Stimulated activated CD4-positive, alpha-beta T cell treated with anti-CD3 and anti-CD28 coated beads, Interleukin-15, amount 100 ng/mL, for 48 hours (primary cell): ENCODE data around the gene FSTL1.
A peak's percentile ranks its signal among the peaks of the same experiment; 100 is the strongest.
"Not testable (repeated sequence)": the region's sequence is repeated elsewhere in the genome, so short reads cannot be mapped to it uniquely, and the experiment has no call there.

Source experiments
- DNase-seq, 2 donors: peaks; one replicate each; pipeline ENCODE4 v3.0.0-alpha.2; 2020; ENCODE audit warnings: low read depth in 2 of 2

The FSTL1 gene

DNA sequence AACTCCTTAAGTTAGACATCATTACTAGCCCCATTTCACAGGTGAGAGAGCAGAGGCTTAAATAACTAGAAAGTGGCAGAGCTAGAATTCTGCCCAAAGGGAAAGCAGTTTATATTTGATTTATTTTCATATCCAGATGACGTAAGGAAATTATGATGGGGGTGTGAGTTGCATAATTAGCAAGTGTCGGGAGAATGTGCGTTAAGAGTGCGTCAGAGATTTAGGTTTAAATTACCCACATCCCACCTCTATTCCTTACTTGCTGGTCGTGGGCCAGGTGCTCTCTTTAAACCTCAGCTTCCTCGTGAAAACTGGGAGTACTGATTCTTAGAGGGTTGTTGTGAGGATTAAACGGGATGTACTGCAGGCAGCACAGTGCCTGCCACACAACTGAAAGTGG is 32.3 kb downstream of the FSTL1 start:
- DNase-seq = no peak

DNA sequence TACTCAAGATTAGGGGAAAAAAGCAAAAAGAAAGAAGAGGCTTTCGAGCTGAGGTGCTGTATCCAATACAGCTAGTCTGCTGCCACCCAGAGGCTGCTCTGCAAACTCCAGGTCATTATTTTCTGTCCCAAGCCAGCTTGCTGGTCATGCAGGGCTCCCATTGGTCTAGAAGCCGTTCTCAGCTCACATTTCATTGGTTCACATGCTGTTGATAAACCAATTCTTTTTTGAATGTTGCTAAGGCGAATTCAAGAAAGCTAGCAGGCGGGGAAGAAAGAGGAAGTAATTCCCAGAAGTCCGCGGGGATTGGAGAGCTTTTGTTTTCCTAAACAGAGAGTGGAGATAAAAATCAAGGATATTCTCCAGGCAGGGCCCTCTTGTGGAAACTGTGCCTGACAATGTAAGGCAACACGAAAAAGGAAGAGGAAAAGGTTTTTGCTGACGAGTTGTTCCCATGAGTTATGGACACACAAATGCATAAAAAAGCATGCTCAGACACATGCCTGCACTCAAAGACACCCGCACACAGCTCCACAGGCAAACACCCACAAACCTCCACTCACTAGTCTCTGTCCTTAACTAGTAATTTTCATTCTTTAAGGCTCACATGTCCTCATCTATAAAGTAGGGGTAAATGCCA is 33.4 kb downstream of the FSTL1 start:
- peak; percentile 68 to 82 for DNase-seq

DNA sequence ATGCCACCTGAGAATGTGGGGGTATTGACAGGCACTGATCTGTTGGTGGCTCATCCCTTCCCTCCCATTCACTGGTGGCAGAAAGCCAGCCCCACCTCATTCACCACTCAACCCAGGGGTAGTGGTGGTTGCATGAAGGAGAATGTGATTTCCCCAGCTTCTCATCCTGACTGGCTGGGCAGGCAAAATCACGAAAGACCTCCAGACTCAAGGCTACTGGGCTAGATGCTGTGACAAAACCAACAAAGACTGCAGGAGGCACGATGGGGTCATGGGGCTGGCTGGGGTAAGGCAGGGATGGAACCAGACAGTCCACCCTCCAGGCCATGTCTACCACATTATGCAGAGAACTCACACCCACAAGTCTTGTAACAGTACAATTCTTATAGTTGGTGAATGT is 33.9 kb downstream of the FSTL1 start:
- no peak for DNase-seq

DNA sequence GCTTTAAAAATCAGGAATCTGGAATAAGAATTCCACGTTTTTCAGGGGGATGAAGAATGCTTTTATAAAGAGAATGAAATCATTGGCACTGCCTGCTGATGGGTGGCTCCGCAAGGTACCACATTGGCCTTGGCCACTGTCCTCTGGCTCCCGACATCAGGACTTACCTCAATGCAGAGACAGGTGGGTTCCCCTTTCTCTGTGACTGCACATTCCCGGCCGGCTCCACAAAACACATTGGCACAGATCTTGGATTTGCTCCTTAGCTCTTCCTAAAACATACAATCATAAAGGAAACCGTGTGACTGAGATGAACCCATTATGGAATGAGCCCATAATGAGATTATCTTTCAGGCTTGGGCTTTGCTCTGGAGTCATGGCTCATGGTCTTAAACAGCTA is 35.0 kb downstream of the FSTL1 start:
- no peak for DNase-seq

DNA sequence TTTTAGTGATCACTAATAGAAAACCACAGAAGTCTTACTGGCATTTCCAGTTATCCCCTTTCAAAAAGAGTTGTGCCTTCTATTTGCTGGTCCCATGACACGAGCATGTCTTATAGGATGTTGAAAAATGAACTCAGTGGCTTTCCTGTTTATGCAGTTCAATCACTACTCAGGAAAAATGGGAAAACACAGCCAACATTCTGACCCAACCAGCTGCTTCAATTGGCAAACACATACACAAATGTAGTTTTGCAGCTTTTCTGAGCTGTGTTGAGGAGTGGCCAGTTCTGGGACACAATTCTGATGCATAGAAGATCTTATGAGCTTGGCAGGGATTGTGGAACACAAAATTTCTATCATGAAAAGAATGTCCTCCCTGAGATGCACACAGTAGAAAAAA is 40.3 kb downstream of the FSTL1 start:
- no peak for DNase-seq

DNA sequence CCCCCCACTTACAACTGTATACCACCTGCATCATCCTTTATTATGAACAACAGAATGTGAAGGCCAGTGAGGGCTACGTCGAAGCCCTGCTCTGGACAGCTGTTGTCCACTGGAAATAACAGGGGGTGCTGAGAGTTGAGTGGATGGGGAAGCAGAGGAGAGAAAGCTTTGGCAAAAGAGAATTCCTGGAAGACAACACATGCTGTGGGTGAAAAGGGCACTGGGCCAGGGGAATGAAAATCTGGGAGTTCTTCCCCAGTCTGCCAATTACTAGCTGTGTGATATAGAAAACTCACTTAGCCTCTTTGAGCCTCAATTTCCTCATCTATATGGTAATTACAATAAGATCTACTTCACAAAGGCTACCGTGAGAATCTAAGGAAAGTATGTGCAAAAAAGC is 40.7 kb downstream of the FSTL1 start:
- no peak for DNase-seq

DNA sequence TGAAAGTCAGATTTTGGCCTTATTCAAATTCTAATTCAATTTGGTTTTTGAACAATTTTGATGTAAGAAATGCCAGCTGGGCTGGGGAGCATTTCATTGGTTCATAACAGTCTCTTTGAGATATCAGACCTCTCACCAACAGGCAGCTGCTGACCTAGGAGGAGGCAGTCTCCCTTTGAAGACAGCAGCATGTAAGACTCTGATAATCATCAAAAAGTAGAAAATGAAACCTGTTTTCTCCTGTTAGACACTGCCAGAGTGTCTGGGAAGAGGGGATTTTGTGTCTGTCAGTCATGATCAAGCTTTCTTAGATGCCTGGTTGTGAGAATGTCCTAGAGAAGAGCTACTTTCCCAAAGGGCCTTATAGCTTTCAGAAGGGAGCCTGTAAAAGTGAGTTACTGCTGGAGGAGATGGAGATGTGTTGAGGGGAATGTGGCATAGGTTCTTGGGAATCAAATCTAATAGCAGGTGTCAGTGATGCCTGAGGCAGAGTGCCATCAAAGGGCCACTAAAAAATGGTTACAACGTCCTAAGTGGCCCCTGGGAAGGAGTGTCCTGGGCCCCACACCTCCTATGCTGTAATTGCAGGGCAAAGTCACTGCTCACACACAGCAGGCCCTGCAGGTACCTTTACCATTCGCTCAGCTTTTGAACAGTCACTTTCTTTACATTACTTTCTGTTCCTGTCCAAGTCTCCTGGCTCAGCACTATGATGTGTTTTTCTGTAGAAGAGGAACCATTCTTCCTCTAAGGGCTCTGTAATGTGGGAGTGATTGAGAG is 43.1 kb downstream of the FSTL1 start:
- DNase-seq = no peak

DNA sequence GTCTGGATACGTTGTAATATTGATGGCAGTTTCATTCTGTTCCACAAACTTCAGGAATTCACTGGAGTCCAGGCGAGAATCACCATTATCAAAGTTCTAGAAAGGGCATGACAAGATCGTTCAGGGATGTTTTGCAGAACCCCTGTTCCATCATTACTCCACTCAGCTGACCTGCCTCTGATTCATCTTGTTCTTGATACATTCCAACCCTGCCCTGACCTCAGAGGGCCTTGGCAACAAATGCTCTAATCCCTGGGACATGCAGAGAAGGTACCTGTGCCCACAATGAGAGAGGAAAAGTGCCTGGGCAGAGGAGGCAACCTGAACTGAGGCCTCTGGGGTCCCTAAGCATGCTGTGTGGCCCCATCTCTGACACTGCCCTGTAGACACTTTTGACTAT is 45.9 kb downstream of the FSTL1 start:
- DNase-seq = no peak

DNA sequence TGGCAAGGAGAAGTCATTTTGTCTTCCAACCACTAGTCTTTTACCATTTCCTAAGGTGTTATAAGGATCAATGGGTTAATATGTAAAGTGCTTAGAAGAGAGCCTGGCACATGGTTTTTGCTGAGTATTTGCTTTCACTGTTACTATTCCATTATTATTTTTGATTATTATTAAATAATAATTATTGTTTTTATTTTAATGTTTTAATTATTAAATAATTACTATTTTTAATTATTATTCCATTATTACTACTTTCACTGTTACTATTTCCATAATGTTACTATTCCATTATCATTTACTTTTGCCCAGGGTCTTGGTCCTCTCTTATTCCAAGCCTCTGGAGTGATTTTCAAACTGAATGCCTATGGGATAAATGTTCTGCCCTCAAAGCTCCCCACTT is 48.5 kb downstream of the FSTL1 start:
- no peak for DNase-seq

DNA sequence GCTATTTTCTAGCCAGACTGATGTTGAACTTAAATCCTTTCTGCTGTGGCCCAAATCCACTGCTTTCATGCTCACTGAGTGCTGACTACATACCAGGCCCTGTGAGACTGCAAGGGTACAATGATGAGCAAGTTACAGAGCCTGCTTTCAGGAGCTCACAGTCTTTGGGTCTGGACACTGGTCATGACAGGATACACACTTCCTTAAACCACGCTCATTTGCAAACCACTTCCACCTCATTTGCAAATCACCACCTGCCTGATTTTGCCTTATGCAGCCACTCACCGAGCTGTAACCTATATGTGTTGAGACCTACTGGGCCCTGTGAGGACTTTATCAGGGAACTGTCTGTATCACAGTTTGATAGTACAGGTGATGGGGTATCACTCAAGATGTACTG is 51.4 kb downstream of the FSTL1 start:
- no peak for DNase-seq

DNA sequence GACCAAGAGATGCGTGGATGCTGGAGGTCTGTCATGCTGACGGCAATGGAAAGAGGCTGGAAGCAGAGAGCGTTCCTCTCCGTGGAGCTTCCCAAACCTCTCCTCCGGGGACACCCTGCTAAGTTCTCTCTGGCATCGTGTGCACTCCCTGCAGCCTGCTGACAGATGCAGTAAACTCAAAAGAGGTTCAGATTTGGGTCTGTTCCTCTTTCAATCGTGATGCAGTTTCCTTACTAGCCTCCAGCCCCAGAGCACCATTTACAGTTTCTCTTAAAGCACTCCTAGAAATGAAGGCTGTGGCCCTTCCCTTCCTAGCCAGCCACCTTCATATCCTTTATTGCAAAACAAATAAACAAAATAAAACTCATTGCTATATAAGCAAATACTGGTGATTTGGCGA is 54.3 kb downstream of the FSTL1 start:
- DNase-seq = no peak

DNA sequence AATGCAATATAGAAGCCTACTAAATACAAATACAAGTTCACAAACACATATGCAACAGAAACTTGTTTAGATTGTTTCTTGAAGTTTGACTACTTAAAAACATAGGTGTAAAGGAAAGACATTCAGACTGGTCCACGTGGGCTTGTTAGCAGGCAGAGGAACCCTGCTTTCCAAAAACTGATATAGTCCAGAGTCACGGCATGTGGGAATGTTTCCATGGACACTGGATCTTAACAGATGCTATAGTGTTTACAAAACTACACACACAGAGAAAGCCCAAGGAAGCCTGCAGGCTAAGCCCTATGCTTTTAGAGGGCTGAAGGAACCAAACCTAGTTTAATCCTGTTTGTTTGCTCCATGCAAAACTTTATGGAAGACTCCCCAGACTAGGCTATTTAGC is 56.4 kb downstream of the FSTL1 start:
- no peak for DNase-seq

DNA sequence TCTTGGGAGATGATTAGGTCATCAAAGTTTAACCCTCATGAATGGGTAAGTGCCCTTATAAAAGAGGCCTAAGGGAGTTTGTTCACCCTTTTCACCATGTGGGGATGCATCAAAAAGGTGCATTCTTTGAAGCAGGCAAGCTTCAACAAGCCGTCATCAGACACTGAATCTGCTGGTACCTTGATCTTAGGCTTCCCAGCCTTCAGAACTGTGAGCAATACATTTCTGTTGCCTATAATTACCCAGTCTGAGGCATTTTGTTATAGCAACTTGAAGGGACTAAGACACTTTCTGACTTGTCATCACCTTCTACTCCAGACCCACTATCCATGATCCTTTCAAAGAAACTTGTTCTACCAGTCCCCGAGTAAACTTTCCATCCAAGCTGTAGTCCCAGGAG is 57.0 kb downstream of the FSTL1 start:
- no peak for DNase-seq

DNA sequence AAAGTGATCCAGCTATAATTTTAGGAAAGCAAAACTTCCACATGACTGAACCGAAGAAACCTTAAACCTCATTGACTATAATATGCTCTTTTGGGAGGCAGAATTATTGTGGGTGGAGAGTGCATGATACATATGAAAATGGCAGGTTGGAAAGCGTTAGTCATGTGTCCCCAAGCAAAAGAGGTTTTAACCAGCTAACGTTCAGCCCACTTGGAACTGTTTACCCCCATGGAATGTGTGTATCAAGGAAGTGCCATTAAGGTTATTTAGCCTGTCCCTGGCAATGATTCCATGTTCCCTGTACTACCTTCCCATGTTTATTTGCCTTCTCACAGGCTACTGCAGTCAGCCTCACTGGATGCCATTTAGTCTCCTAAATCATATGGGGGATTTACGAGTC is 57.5 kb downstream of the FSTL1 start:
- DNase-seq = no peak

DNA sequence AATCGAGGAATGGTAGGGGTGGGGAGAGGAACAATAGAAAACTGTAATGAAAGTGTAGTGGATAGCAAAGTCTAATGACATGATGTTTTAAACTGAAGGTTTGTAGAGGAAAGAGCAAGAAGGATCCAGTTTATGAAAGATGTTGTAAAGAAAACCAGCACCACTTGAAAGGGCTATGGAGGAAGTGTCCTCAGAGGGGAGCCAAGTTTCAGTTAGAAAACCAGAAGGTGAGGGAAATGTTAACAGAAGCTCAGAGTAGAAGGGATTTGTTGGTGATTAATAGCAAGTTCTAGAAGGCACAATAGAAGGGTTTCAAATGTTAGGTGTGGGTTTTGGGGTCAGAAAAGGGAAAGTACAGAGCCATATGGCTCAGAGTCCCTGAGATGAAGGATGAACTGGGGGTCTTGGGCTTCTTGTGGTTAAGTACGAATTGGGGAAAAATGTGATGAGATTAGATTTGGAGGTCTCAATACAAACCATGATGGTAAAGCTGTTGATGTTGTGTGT is 67.8 kb downstream of the FSTL1 start:
- DNase-seq = no peak

DNA sequence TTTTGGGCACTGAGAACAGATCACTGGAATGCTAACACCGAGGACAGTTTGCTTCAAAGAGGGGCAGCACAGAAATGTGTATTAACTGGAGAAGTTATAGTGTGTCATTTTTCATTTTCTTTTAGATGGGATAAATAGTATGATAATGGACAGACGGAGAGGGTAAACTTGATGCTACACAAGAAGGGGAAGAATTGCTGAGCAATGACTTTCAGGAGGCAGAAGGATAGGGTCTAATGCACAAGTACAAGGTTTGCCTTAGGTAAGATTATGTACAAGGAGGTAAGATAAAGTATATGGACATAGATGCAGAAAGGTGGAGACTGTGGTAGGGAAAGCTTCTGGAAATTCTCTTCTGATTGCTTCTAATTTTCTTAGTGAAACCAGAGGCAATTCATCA is 69.3 kb downstream of the FSTL1 start:
- DNase-seq = no peak

DNA sequence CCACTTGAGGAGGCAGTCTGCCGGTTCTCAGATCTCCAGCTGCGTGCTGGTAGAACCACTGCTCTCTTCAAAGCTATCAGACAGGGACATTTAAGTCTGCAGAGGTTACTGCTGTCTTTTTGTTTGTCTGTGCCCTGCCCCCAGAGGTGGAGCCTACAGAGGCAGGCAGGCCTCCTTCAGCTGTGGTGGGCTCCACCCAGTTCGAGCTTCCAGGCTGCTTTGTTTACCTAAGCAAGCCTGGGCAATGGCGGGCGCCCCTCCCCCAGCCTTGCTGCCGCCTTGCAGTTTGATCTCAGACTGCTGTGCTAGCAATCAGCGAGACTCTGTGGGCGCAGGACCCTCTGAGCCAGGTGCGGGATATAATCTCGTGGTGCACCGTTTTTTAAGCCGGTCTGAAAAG is 72.8 kb downstream of the FSTL1 start:
- DNase-seq = not testable (repeated sequence)

DNA sequence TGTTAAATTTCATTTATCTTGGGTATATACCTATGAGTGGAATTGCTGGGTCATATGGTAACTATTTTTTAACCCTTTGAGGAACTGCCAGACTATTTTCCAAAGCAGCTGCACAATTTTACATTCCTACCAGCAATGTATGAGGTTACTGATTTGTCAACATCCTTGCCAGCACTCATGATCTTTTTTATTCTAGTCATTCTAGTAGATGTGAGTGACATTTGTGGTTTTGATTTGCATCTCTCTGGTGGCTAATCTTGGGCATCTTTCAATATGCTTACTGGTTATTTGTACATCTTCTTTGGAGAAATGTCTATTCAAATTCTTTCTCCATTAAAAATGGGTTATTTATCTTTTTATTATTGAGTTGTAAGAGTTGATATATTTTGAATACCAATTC is 80.3 kb downstream of the FSTL1 start:
- no peak for DNase-seq

DNA sequence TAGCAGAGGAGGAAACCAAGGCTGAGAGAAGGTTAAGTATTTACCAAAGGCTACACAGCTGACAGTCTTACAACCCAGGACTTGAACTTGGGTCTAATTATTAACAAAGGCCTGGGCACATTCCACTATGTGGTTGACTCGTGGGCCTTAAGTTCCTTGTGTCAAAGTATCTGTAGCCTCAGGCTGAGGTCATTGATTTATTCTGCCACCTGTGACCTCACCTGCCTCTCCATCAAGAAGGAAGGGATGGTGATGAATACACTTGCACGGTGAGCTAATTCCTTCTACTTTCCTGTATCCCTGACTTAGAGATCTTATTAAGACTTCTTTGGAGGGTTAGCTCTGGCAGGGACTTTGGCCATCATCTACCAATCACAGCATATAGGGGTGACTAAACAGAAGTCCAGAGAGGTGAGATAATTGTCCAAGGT is 81.7 kb downstream of the FSTL1 start:
- DNase-seq = no peak

DNA sequence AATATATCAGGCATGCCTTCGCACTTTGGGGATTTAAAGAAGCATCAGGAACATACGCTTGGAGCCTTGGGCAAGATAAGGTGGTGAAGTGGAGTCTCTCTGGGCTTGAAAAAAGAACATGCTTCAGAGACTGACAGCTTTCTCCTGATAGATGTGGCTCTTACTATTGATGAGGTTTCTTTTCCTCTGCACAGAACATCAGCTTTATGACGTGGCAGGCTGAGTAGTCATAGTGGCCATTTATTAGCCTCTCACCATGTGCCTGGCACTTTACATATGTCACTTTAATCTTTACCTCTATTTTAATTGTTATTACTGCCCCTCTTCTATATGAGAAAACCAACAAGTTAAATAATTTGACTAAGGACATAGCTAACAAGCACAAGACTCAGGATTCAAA is 82.6 kb downstream of the FSTL1 start:
- DNase-seq = no peak

DNA sequence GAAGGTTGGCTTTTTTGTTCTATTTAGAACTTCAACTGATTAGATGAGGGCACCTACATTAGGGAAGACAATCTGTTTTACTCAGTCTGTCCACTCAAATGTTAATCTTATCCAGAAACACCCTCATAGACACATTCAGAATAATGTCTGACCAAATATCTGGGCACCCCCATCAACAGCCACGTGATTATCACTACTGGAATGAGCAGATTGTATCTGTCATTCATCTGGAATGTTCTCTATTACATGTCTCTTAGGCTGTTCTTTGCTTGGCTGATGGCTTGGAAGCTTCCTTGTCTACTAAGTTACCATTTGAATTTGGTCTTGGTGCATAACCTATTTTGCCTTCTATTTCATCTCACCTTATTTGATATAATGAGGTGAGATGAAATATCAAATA is 86.0 kb downstream of the FSTL1 start:
- DNase-seq = no peak

DNA sequence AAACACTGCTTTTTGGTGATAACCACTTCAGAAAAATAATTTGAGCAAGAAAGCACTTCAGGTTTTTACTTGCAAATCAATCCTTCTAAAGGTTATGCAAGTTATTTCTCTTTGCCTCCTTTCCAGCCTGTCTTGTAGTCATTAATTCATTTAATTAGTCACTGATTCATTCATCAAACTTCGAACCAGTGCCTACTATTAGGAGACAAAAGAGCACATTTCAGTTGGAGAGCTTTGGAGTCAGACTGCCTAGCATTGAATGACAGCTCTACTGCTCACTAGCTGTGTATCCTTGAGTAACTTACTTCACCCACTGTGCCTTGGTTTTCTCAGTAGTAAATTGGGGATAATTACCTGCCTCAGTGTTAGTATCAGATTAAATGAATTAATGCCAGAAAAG is 86.7 kb downstream of the FSTL1 start:
- no peak for DNase-seq

DNA sequence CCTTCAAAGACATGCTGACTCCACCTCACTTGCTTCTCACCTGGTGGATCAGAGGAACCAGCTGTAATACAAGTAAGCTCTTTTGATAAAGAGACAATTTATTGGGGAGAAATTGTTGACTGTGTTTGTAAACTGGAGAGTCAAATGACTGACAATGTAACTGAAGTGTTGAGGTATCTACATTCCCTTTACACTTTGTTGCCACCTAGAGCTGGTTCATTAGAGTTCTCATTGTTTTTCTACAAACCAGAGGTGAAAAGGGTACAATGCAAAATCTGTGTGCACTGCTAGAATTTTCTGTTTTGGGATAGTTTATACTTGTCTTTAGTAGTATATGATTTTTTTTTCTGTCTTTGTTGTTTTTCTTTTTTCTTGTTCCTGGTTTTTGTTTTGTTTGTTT is 93.0 kb downstream of the FSTL1 start:
- no peak for DNase-seq

DNA sequence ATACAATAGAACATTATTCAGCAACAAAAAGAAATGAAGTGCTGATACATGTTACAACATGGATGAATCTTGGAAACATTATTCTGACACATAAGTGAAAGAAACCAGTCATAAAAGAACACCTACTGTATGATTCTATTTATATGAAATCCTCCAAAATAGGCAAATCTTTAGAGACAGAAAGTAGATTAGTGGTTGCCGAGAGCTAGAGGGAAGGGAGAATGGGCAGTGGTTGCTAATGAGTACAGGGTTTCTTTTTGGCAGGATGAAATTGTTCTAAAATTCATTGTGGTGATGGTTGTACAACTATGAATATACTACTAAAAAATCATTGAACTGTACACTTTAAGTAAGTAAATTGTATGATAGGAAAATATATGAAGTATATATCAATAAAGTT is 95.3 kb downstream of the FSTL1 start:
- no peak for DNase-seq
